Effector memory CD4-positive, alpha-beta T cell (primary cell): ENCODE measurements around the gene SPRN.
"Not testable (repeated sequence)": the region's sequence is repeated elsewhere in the genome, so short reads cannot be mapped to it uniquely, and the experiment has no call there.

Experiments
- DNase-seq, 3 donors: peaks; one replicate each; pipeline ENCODE4 v3.0.0-alpha.2; 2020
- H3K27ac ChIP-seq: 2 replicates; pipeline ENCODE4 v1.7.0; 2013; ENCODE audit warnings: mild to moderate bottlenecking, low read length, moderate library complexity; ENCODE audit not compliant: insufficient read depth, poor library complexity, severe bottlenecking
- H3K27me3 ChIP-seq: replicated peaks from 2 replicates; pipeline ENCODE4 v1.7.0; 2013; ENCODE audit warnings: mild to moderate bottlenecking, low read length; ENCODE audit not compliant: insufficient read depth, control insufficient read depth, poor library complexity, severe bottlenecking
- H3K36me3 ChIP-seq: 2 replicates; pipeline ENCODE4 v1.7.0; 2013; ENCODE audit warnings: mild to moderate bottlenecking, low read length, moderate library complexity; ENCODE audit not compliant: control insufficient read depth, insufficient read depth
- H3K4me1 ChIP-seq: 2 replicates; pipeline ENCODE4 v1.7.0; 2013; ENCODE audit warnings: low read length, mild to moderate bottlenecking; ENCODE audit not compliant: control insufficient read depth, insufficient read depth, poor library complexity, severe bottlenecking
- H3K4me3 ChIP-seq: 2 replicates; pipeline ENCODE4 v1.7.0; 2013; ENCODE audit warnings: low read length, low read depth, mild to moderate bottlenecking; ENCODE audit not compliant: insufficient read depth, poor library complexity, severe bottlenecking
- H3K9me3 ChIP-seq: 2 replicates; pipeline ENCODE4 v1.7.0; 2013; ENCODE audit warnings: mild to moderate bottlenecking, low read length, moderate library complexity; ENCODE audit not compliant: control insufficient read depth

Gene SPRN

DNA sequence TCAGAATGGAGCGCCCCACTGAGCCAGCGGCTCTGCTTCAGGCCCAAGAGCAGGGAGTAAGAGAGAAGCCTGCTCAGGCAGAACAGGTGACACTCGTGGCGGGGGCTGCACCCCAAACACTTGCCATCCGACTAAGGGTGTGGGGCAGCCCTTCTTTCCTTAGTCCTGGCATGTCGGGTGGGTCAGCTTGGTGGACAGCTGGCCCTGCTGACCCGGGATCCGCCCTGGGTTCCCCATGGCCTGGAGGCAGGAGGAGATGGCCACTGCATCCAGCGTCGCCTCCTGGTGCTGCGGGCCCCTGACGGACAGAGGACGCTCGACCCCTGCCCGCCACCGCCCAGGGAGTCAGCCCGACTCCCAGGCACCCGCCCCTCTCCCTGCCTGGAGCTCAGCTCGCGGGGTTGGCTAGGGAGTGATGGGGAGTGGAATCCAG lies 46.6 kb downstream of the SPRN start:
- no peaks in the 10 kb centered on the region for H3K9me3 ChIP-seq
- H3K4me3 ChIP-seq: peak overlapping the region; percentile 96
- no peaks in the 10 kb centered on the region for H3K36me3 ChIP-seq
- no peaks in the 10 kb centered on the region for H3K27me3 ChIP-seq
- peaks cover 13% of the 10 kb centered on the region for H3K4me1 ChIP-seq
- no peak for DNase-seq
- H3K27ac ChIP-seq: peak overlapping the region; percentile 51

DNA sequence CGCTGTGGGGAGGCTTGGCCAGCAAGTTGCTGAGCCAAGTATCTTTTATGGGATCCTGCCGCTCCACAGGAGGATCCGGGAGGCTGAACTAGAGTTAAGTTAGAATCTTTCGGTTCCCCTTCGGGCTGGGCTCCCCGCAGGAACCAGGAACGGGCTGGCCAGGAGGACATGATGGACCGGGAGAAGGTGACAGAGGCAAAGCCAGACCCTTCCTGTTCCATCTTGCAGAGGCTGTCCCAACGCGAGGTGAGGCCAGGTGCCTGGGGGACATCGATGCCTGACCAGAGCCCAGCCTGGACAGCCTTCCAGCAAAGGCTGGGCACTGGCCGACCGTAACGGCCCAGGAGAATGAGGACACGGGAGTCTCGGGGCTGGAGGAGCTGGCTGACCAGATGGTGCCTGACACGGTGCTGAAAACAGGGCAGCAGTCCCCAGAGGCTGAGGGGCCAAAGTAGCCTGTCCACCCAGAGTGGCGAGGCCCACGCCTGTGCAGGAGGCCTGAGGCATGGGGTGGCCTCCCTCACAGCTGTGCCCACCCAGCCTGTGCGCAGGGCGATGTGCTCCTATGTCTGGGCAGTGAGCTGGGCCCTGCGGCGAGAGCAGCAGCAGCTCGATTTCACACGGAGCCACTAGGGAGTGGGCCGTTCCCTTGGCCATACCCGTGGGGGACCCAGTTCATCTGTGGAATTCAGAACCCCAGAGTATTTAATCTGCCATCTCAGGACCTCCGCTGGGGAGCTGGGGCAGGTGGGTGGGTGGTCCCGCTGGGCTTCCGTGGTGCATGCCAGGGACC lies 47.2 kb downstream of the SPRN start:
- Histone ChIP-seq H3K36me3 (no peaks in the 10 kb centered on the region), H3K27me3 (no peaks in the 10 kb centered on the region), H3K27ac (no peak overlapping the region), H3K9me3 (no peaks in the 10 kb centered on the region), H3K4me3 (no peak overlapping the region), H3K4me1 (peaks cover 17% of the 10 kb centered on the region)
- DNase-seq: no peak

DNA sequence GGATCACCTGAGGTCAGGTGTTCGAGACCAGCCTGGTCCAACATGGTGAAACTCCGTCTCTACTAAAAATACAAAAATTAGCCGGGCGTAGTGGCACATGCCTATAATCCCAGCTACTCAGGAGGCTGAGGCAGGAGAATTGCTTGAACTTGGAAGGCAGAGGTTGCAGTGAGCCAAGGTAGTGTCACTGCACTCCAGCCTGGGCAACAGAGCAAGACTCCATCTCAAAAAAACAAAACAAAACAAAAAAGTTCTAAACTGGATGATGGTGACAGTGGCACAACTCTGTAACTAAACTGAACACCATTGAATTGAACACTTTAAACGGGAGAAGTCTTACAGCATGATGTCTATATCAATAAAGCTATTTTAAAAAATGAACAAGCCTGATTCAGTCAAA lies 48.2 kb downstream of the SPRN start:
- DNase-seq, H3K27me3 ChIP-seq, H3K4me3 ChIP-seq, H3K9me3 ChIP-seq, H3K36me3 ChIP-seq, H3K27ac ChIP-seq: not testable (repeated sequence)
- peaks cover 20% of the 10 kb centered on the region for H3K4me1 ChIP-seq

DNA sequence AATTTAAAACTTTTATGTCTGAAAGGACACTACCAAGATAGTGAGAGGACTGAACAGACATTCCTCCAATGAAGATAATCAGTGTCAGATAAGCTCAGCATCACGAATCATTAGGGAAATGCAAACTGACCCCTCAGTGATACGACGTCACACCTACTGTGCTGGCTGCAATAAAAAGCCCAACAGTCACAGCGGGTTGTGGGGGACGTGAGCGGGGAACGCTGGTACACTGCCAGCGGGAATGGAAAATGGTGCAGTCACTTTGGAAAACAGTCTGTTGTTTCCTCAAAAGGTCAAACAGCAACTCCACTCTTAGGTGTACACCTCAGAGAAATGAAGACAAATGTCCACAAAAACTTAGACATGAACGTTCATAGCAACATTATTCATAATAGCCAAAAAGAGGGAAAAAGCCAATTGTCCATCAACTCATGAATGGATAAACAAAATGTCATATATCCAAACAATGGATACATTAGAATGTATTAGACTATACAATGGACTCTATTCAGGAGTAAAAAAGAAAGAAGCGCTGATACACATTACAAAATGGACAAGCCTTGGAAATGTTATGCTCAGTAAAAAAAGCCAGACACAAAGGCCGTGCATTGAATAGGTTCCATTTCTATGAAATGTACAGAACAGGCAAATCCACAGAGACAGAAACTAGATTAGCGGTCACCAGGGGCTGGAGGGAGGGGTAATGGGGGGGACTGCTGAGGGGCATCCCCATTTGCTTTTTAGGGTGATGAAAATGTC lies 48.9 kb downstream of the SPRN start:
- Histone ChIP-seq H3K36me3 (peaks cover under 1% of the 10 kb centered on the region), H3K27me3 (no peaks in the 10 kb centered on the region), H3K9me3 (no peaks in the 10 kb centered on the region), H3K27ac (no peak overlapping the region), H3K4me1 (peaks cover 20% of the 10 kb centered on the region), H3K4me3 (no peak overlapping the region)
- no peak for DNase-seq

- Histone ChIP-seq H3K9me3 (no peaks in the 10 kb centered on the region), H3K36me3 (peaks cover 20% of the 10 kb centered on the region), H3K27ac (peak within 1 kb of the TSS; percentile 57), H3K4me1 (peaks cover 12% of the 10 kb centered on the region), H3K27me3 (no peaks in the 10 kb centered on the region), H3K4me3 (peak within 1 kb of the TSS; percentile 91)
- peak; percentile 78 to 89 (median 89) for DNase-seq
Observed at GRCh38 chr10:133373174-133374090, 51.0 kb downstream of the SPRN start, which contains the start of gene ECHS1. ECHS1 (minus strand) TSS chr10:133373354; CDS start chr10:133373333, 21 bp downstream.

- no peak overlapping the region for H3K27ac ChIP-seq
- H3K4me3 ChIP-seq: no peak overlapping the region
Observed at GRCh38 chr10:133372507-133372906, 51.9 kb downstream of the SPRN start.

More at GRCh38 chr10:133372507-133372906, 51.9 kb downstream of the SPRN start:
- Histone ChIP-seq H3K4me1 (peaks cover 7% of the 10 kb centered on the region), H3K27me3 (no peaks in the 10 kb centered on the region), H3K36me3 (peaks cover 20% of the 10 kb centered on the region), H3K9me3 (no peaks in the 10 kb centered on the region)
- no peak for DNase-seq
